Fibroblast of lung (primary cell): ENCODE results near the gene MYOM1. TPM values are rescaled to one million over a fixed set of nuclear protein-coding genes. Genes with fewer than 3 reads are reported as not detected.

Source experiments
- DNase-seq, 2 donors: peaks; one replicate each; pipeline versions ENCODE4 v3.0.0 to v3.0.0-alpha.2; 2010; ENCODE audit warnings: low read depth in 2 of 2
- H2AFZ ChIP-seq: 2 replicates; pipeline ENCODE4 v1.5.1; 2012; ENCODE audit warnings: low read length, control low read depth, inconsistent platforms
- H3K27ac ChIP-seq: 2 replicates; pipeline ENCODE4 v1.5.1; 2011; ENCODE audit warnings: low read length, control low read depth; ENCODE audit not compliant: insufficient read depth
- H3K27me3 ChIP-seq: 2 replicates; pipeline ENCODE4 v1.5.1; 2011; ENCODE audit warnings: mild to moderate bottlenecking, low read length; ENCODE audit not compliant: control insufficient read depth, insufficient read depth
- H3K36me3 ChIP-seq: 2 replicates; pipeline ENCODE4 v1.5.1; 2011; ENCODE audit warnings: low read length; ENCODE audit not compliant: control insufficient read depth, insufficient read depth
- H3K4me1 ChIP-seq: 2 replicates; pipeline ENCODE4 v1.5.1; 2011; ENCODE audit warnings: low read length; ENCODE audit not compliant: control insufficient read depth, insufficient read depth; ENCODE audit errors: extremely low read depth
- H3K4me2 ChIP-seq: 2 replicates; pipeline ENCODE4 v1.5.1; 2011; ENCODE audit warnings: low read length, control low read depth; ENCODE audit not compliant: insufficient read depth; ENCODE audit errors: extremely low read depth
- H3K4me3 ChIP-seq, 4 experiments: fragments of 200-600 bp in 1 of 4; sonication (generic) in 1 of 4; replicated peaks in 1 of 4; 2 replicates each; pipeline ENCODE4 v1.5.1; 2011 to 2016; ENCODE audit warnings: low read length in 4 of 4, low read depth in 3 of 4, mild to moderate bottlenecking in 3 of 4, control low read depth in 2 of 4, inconsistent platforms in 1 of 4, mixed read lengths in 1 of 4; ENCODE audit not compliant: insufficient read depth in 1 of 4; ENCODE audit errors: control extremely low read depth in 1 of 4
- H3K79me2 ChIP-seq: 2 replicates; pipeline ENCODE4 v1.5.1; 2012; ENCODE audit warnings: mild to moderate bottlenecking, low read length, inconsistent platforms; ENCODE audit not compliant: control insufficient read depth, insufficient read depth
- H3K9ac ChIP-seq: 2 replicates; pipeline ENCODE4 v1.5.1; 2011; ENCODE audit warnings: mild to moderate bottlenecking, low read length, control low read depth; ENCODE audit not compliant: insufficient read depth
- H3K9me3 ChIP-seq: 2 replicates; pipeline ENCODE4 v1.5.1; 2012; ENCODE audit warnings: low read depth, low read length; ENCODE audit not compliant: control insufficient read depth, insufficient read depth
- H4K20me1 ChIP-seq: 2 replicates; pipeline ENCODE4 v1.5.1; 2011; ENCODE audit warnings: low read length; ENCODE audit not compliant: control insufficient read depth, insufficient read depth; ENCODE audit errors: extremely low read depth
- EZH2 ChIP-seq: IDR thresholded peaks from 2 replicates; pipeline ENCODE4 v1.5.1; 2012; ENCODE audit warnings: low read length, control low read depth, mild to moderate bottlenecking; ENCODE audit errors: missing control alignments
- polyA plus RNA-seq, 2 donors: library from polyadenylated mRNA; depleted of rRNA in 1 of 2; stranded (reverse) in 1 of 2; unstranded in 1 of 2; fragments of >200 nt; gene quantifications; 2 replicates each; pipeline ENCODE4 v1.2.1, GENCODE V29; 2011 to 2012; ENCODE audit warnings: missing spikeins in 1 of 2
- total RNA-seq: library from RNA; depleted of rRNA; stranded (reverse); fragments of >200 nt; gene quantifications from 2 replicates; pipeline ENCODE4 v1.2.1, GENCODE V29; 2014
- TF ChIP-seq, protein P1 (sequence below), 2 donors: IDR thresholded peaks in 1 of 2; conservative IDR thresholded peaks in 1 of 2; 1 replicate in 1 of 2; 2 replicates in 1 of 2; pipeline ENCODE4 v1.5.1; 2011 to 2012; ENCODE audit warnings: low read length in 2 of 2, control low read depth in 1 of 2, inconsistent platforms in 1 of 2, low read depth in 1 of 2, mild to moderate bottlenecking in 1 of 2

Gene MYOM1
- total and polyA plus RNA-seq, 2 donors (not counting 1 experiment from before 2014, with no cell fraction given) = 0.07 to 0.83 TPM

DNA sequence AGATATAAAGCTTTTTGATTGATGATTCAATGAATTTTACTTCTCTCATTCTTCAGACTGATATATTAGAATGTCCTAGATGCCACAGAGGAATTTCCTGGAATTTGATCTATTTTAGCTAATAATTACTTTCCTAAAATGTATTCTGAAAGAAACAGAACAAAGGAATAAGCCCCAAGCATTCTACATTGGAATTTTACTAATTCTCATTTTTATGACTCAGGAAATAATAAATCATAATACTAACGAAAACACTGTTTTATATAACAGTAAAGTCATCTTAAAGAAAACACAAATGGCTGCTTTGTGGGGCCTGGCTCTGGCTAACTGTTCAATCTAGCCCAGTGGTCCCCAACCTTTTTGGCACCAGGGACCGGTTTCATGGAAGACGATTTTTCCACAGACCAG, 138.2 kb downstream of the MYOM1 start:
- Histone ChIP-seq H4K20me1 (no peaks in the 10 kb centered on the region), H3K9ac (no peak overlapping the region), H2AFZ (no peak overlapping the region), H3K27ac (no peak overlapping the region), H3K27me3 (no peaks in the 10 kb centered on the region), H3K4me2 (no peak overlapping the region), H3K36me3 (no peaks in the 10 kb centered on the region), H3K4me1 (no peaks in the 10 kb centered on the region), H3K4me3 (no peak overlapping the region), H3K79me2 (no peaks in the 10 kb centered on the region), H3K9me3 (no peaks in the 10 kb centered on the region)
- TF ChIP-seq EZH2 = no peak
- TF ChIP-seq, protein P1, sequence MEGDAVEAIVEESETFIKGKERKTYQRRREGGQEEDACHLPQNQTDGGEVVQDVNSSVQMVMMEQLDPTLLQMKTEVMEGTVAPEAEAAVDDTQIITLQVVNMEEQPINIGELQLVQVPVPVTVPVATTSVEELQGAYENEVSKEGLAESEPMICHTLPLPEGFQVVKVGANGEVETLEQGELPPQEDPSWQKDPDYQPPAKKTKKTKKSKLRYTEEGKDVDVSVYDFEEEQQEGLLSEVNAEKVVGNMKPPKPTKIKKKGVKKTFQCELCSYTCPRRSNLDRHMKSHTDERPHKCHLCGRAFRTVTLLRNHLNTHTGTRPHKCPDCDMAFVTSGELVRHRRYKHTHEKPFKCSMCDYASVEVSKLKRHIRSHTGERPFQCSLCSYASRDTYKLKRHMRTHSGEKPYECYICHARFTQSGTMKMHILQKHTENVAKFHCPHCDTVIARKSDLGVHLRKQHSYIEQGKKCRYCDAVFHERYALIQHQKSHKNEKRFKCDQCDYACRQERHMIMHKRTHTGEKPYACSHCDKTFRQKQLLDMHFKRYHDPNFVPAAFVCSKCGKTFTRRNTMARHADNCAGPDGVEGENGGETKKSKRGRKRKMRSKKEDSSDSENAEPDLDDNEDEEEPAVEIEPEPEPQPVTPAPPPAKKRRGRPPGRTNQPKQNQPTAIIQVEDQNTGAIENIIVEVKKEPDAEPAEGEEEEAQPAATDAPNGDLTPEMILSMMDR (conservative IDR thresholded peaks at IDR 0.05 in 1 of 2, IDR thresholded peaks at IDR 0.05 in 1 of 2; ENCODE audit: low read depth in 1 of 2, low read length in 2 of 2) = no peak
- peak in 1 of 2 donors; percentile 30 for DNase-seq

DNA sequence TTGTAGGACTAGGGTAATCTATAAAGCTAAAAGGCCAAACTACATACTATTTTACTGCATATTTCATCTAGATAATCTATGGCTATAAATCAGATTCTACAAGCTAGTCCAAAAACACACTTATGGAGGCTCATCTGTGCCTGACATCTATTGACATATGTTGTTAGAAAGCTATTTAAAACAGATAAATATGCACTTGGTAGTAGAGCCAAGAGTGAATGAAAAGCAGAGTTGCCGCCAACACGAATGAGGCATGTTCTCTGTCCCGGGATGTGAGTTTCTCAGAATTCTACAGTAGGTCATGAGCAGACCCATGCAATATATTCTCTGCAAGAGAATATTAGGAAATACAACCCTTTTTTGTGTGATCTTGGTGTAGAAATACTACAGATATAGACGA, 140.1 kb downstream of the MYOM1 start:
- Histone ChIP-seq H4K20me1 (no peaks in the 10 kb centered on the region), H3K4me3 (no peak overlapping the region), H3K27me3 (no peaks in the 10 kb centered on the region), H3K4me2 (no peak overlapping the region), H3K4me1 (no peaks in the 10 kb centered on the region), H3K9me3 (no peaks in the 10 kb centered on the region), H3K9ac (no peak overlapping the region), H3K27ac (no peak overlapping the region), H2AFZ (no peak overlapping the region), H3K36me3 (no peaks in the 10 kb centered on the region), H3K79me2 (no peaks in the 10 kb centered on the region)
- no peak for DNase-seq
- TF ChIP-seq EZH2 = no peak
- TF ChIP-seq, protein P1 (conservative IDR thresholded peaks at IDR 0.05 in 1 of 2, IDR thresholded peaks at IDR 0.05 in 1 of 2; ENCODE audit: low read depth in 1 of 2, low read length in 2 of 2) = no peak

DNA sequence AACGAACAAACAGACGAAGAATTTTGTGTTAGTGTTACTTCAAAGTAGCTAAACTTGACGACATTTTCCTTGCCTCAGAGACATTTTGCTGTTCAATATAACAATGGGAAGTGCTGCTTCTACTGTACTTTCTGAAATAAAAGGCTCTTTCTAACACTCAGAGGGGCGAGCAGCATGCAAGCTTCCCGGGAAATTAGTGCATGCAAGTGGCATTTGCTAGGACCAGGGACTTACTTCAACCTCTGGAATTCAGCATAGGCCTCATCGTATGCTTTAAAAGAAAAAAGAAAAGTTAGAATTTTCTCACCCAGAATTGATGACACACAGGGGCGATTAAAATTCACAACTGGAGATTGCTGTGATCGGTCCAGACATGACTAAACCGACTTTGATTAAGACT, 144.3 kb downstream of the MYOM1 start:
- no peak overlapping the region for H3K4me2 ChIP-seq
- no peaks in the 10 kb centered on the region for H4K20me1 ChIP-seq
- DNase-seq = peak in 1 of 2 donors; percentile 17
- TF ChIP-seq, protein P1 (conservative IDR thresholded peaks at IDR 0.05 in 1 of 2, IDR thresholded peaks at IDR 0.05 in 1 of 2; ENCODE audit: low read depth in 1 of 2, low read length in 2 of 2) = no peak
- no peak for TF ChIP-seq EZH2
- no peak overlapping the region for H3K4me3 ChIP-seq
- no peak overlapping the region for H3K27ac ChIP-seq
- no peaks in the 10 kb centered on the region for H3K36me3 ChIP-seq
- no peaks in the 10 kb centered on the region for H3K27me3 ChIP-seq
- H3K9me3 ChIP-seq = no peaks in the 10 kb centered on the region
- no peak overlapping the region for H3K9ac ChIP-seq
- no peak overlapping the region for H2AFZ ChIP-seq
- H3K4me1 ChIP-seq = no peaks in the 10 kb centered on the region
- no peaks in the 10 kb centered on the region for H3K79me2 ChIP-seq
